ENCODE data around the gene MGLL. TPM values are rescaled to one million over a fixed set of nuclear protein-coding genes. Genes with fewer than 3 reads are reported as not detected.

The MGLL gene
- total and polyA plus RNA-seq, 8 donors, result 8.6 to 318 (median 16.0) TPM

DNA sequence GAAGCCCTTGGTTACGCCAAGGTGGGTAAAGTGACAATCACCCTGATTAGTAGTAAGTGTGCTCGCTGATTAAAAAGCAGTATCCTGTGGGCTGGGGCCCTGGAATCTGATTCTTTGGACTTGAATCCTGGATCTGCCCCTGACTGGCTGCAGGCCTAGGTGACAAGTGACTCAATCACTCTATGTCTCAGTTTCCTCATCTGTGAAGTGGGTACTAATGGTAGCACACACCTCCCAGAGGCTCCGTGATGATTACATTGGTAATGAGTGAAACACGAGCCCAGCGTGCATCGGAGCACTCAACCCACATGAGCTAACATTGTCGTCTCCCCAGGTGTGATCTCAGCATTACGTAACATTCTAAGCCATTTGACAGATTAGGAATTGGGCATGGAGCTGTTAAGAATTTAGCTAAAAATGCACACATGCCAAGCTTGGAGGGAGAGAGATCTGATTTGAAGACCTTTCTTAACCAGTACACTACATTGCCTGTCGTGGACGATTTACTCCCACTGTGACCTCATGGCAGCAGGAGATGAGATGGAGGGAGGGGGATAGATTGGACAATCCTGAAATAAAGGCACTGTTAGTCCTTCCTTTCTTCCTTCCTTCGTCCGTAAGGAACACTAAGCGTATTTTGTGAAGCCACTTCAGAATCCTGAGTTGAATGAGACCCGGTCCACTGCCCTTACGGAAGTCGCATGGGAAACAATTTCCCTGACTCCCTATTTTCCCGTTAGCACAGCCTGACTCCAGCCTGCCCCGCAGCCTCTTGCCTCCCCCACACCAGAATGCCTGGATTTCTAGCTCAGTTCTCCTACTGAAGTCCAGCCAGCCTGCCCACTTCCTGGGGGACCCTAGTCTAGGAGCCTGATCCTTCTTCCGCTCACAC is 32.1 kb downstream of the MGLL start:
- TF ChIP-seq, protein P1, sequence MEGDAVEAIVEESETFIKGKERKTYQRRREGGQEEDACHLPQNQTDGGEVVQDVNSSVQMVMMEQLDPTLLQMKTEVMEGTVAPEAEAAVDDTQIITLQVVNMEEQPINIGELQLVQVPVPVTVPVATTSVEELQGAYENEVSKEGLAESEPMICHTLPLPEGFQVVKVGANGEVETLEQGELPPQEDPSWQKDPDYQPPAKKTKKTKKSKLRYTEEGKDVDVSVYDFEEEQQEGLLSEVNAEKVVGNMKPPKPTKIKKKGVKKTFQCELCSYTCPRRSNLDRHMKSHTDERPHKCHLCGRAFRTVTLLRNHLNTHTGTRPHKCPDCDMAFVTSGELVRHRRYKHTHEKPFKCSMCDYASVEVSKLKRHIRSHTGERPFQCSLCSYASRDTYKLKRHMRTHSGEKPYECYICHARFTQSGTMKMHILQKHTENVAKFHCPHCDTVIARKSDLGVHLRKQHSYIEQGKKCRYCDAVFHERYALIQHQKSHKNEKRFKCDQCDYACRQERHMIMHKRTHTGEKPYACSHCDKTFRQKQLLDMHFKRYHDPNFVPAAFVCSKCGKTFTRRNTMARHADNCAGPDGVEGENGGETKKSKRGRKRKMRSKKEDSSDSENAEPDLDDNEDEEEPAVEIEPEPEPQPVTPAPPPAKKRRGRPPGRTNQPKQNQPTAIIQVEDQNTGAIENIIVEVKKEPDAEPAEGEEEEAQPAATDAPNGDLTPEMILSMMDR (IDR thresholded peaks at IDR 0.05), result no peak
- Histone ChIP-seq H3K36me3 (peaks cover 0 to 10% of the 10 kb centered on the region in 2 donors), H3K27ac (peak overlapping the region in 1 of 2 donors; percentile 16), H3K4me3 (no peak overlapping the region), H3K9me3 (no peaks in the 10 kb centered on the region), H3K27me3 (no peaks in the 10 kb centered on the region), H3K4me1 (peaks cover 28 to 51% of the 10 kb centered on the region in 2 donors)
- intact Hi-C loops (cut with DNase I), result no loop called here
- ATAC-seq (no peak), DNase-seq (no peak)

DNA sequence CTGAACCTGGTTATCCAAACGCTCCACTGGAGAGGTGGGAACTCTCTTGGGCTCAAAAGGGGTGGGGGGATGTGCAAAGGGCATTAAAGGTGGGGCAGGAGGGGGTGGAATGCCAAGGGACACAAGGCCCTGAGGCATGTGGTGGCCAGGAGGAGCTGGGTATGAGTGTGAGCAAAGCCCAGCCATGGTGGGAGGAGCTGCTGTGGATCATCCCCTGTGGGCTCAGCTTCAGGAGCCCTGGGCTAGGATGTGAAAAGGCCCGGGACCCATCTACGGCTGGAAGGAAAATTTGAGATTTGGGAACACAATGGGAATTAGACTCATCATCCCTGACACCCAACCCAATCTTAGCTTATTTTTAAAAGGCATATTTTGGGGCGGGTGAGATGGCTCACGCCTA is 33.3 kb downstream of the MGLL start:
- no peak for ATAC-seq
- intact Hi-C loops (cut with DNase I), result no loop called here
- TF ChIP-seq, protein P1 (IDR thresholded peaks at IDR 0.05), result no peak
- DNase-seq, result no peak
- no peak overlapping the region for H3K4me3 ChIP-seq
- no peak overlapping the region for H3K27ac ChIP-seq
- peaks cover 0 to 10% of the 10 kb centered on the region in 2 donors for H3K36me3 ChIP-seq
- H3K9me3 ChIP-seq, result no peaks in the 10 kb centered on the region
- H3K4me1 ChIP-seq, result peaks cover 36 to 60% of the 10 kb centered on the region in 2 donors
- no peaks in the 10 kb centered on the region for H3K27me3 ChIP-seq

DNA sequence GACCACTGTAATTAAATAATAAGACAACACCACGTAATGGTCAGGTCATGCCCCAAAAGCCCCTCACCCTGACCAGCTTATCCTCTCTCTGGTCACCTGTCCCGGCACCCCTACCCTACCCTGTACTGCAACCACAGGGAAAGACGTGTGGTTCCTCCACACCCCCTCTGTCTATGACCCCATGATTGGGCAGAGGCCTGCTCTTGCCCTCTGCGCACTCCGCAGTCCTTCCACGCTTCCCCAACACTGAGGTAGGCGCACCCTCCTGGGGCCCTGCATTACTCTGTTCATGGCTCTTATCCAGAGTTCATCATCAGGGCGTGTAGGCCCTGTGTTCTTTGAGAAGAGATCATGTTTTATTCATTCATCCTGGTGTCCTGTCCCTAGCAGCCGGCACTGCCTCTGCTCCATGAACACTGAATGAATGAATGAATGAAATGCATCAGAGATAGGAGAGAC is 33.8 kb downstream of the MGLL start:
- Histone ChIP-seq H3K27me3 (no peaks in the 10 kb centered on the region), H3K4me1 (peaks cover 33 to 60% of the 10 kb centered on the region in 2 donors), H3K4me3 (no peak overlapping the region), H3K27ac (no peak overlapping the region), H3K36me3 (peaks cover 0 to 10% of the 10 kb centered on the region in 2 donors), H3K9me3 (no peaks in the 10 kb centered on the region)
- intact Hi-C loops (cut with DNase I), result no loop called here
- ATAC-seq (no peak), DNase-seq (no peak)
- TF ChIP-seq, protein P1 (IDR thresholded peaks at IDR 0.05), result no peak

DNA sequence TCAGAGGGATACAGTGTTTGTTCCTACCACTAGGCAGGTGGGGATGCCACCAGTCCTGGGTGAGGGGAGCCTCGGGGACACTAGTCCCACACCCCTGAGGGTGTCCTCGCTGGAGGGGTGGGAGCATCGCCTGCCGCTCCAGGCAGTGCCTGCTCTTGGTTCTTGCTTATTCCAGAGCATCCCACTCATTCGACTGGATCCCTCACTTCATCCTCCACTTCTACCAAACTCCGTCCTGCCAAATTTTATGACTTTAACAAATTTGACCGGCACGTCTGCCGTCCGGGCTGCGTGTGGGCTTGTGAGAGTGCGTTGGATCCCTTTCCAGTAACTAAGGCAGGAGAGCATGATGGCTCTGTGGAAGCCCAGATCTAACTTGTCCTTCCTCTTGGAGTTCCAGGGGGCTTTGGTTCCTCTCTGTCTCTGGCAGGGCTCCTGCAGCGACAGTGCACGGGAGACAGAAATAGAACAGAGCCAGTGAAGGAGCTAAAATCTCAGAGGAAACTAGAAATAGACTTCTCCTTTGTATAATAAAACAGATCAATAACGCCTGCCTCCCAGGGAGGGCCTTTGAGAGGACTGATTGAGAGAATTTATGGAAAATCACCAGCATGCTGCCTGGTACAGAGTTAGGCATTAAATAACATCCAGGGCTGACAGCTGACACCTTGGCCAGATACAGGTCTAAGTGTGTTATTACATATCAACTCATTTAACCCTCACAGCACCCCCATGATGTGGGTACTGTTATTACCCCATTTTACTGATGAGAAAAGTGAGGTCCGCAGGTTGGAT is 34.5 kb downstream of the MGLL start:
- Histone ChIP-seq H3K36me3 (peaks cover 0 to 10% of the 10 kb centered on the region in 2 donors), H3K27me3 (no peaks in the 10 kb centered on the region), H3K27ac (peak overlapping the region in 1 of 2 donors; percentile 10), H3K4me3 (no peak overlapping the region), H3K9me3 (no peaks in the 10 kb centered on the region), H3K4me1 (peaks cover 32 to 53% of the 10 kb centered on the region in 2 donors)
- TF ChIP-seq, protein P1 (IDR thresholded peaks at IDR 0.05), result no peak
- intact Hi-C loops (cut with DNase I), result no loop called here
- ATAC-seq, result no peak
- DNase-seq, result peak in 1 of 4 donors; percentile 41

DNA sequence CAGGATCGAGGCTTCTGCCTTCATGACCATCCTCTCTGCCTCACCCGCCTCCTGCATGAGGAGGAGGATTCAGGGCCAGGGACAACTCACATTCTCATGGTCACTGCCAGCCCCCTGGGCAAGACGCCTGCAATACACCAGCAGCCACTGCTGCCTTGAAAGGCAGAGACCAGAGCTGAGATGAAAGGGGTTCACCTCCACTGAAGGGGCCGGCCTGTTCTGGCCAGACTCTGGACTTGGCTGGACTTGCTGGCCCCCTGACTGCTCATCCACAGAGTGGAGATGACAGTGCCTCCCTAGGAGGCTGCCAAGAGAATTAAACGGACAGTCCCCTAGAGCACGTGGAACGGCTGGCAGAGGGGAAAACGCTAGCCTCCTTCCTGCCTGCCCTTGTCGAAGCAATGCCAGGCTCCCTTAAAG is 35.2 kb downstream of the MGLL start:
- TF ChIP-seq, protein P1 (IDR thresholded peaks at IDR 0.05), result no peak
- H3K36me3 ChIP-seq, result peaks cover 0 to 15% of the 10 kb centered on the region in 2 donors
- H3K27ac ChIP-seq, result peak overlapping the region; percentile 10 to 13
- no peak overlapping the region for H3K4me3 ChIP-seq
- no peaks in the 10 kb centered on the region for H3K9me3 ChIP-seq
- peaks cover 32 to 51% of the 10 kb centered on the region in 2 donors for H3K4me1 ChIP-seq
- ATAC-seq (no peak), DNase-seq (peak in 1 of 4 donors; percentile 45)
- no peaks in the 10 kb centered on the region for H3K27me3 ChIP-seq
- intact Hi-C loops (cut with DNase I), result no loop called here
